ENCODE results near the gene ZNF407.

The ZNF407 gene

GRCh38 chr18:74878267-74878666 is 280.6 kb downstream of the ZNF407 start:
- Histone ChIP-seq H3K36me3 (replicated peaks) (no peaks in the 10 kb centered on the region), H3K4me1 (peaks cover 10% of the 10 kb centered on the region; the same call in 1 of the 2 replicates), H3K27me3 (ENCODE audit: low read depth) (no peaks in the 10 kb centered on the region), H3K9me3 (no peaks in the 10 kb centered on the region), H3K4me3 (no peak overlapping the region)
- DNase-seq (ENCODE audit: low spot score in 2 of 2): no peak
- in situ Hi-C loops (cut with MboI; ENCODE audit: low sequenced_read_pairs): no loop called here

GRCh38 chr18:74880706-74881278 is 283.1 kb downstream of the ZNF407 start:
- DNase-seq (ENCODE audit: low spot score in 2 of 2): no peak
- Histone ChIP-seq H3K4me3 (no peak overlapping the region), H3K4me1 (peaks cover 4% of the 10 kb centered on the region; the same call in 1 of the 2 replicates), H3K9me3 (no peaks in the 10 kb centered on the region), H3K36me3 (replicated peaks) (no peaks in the 10 kb centered on the region), H3K27me3 (ENCODE audit: low read depth) (no peaks in the 10 kb centered on the region)
- in situ Hi-C loops (cut with MboI; ENCODE audit: low sequenced_read_pairs): no loop called here

GRCh38 chr18:74892066-74892627 is 294.5 kb downstream of the ZNF407 start:
- Histone ChIP-seq H3K9me3 (no peaks in the 10 kb centered on the region), H3K36me3 (replicated peaks) (no peaks in the 10 kb centered on the region), H3K27me3 (ENCODE audit: low read depth) (no peaks in the 10 kb centered on the region), H3K4me3 (no peak overlapping the region), H3K4me1 (no peaks in the 10 kb centered on the region; the same call in 1 of the 2 replicates)
- in situ Hi-C loops (cut with MboI; ENCODE audit: low sequenced_read_pairs): no loop called here
- DNase-seq (ENCODE audit: low spot score in 2 of 2): no peak

GRCh38 chr18:74895686-74896085 is 298.0 kb downstream of the ZNF407 start:
- Histone ChIP-seq H3K4me3 (no peak overlapping the region), H3K4me1 (no peaks in the 10 kb centered on the region), H3K9me3 (no peaks in the 10 kb centered on the region), H3K36me3 (replicated peaks) (no peaks in the 10 kb centered on the region), H3K27me3 (ENCODE audit: low read depth) (no peaks in the 10 kb centered on the region)
- in situ Hi-C loops (cut with MboI; ENCODE audit: low sequenced_read_pairs): no loop called here
- peak in 1 of 2 experiments; percentile 21 for DNase-seq (ENCODE audit: low spot score in 2 of 2)

DNA sequence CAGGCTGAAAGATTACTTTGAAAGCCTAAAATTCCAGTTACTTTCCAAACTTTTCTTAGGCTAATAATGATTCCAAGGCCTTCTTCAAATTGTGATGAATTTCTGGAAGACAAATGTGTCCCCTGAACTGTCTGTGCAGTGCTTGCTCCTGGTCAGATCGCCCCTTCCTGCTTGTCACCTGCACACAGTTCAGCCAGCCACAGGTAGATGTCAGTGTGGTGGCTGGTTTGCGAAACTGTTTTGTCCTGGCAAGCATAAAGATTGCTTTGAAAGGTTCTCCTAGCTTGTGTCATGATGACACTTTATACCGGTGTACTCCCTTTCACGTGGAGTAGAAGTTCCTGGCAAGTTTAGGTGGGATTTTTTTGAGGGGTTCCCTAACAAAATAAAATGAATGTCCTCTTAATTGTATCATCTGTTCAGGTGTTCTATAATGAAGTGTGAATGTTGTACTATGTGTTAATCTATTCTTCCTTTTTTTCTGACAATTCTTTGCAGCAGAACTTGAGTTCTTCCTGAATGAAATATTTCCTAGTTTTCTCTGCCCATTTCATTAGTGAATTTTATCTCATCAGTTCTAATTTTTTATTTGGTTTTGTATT is 298.8 kb downstream of the ZNF407 start:
- no peaks in the 10 kb centered on the region for H3K36me3 ChIP-seq (replicated peaks)
- H3K4me3 ChIP-seq: no peak overlapping the region
- H3K27me3 ChIP-seq (ENCODE audit: low read depth): no peaks in the 10 kb centered on the region
- in situ Hi-C loops (cut with MboI; ENCODE audit: low sequenced_read_pairs): no loop called here
- H3K4me1 ChIP-seq: no peaks in the 10 kb centered on the region
- peak in 1 of 2 experiments; percentile 27 for DNase-seq (ENCODE audit: low spot score in 2 of 2)
- H3K9me3 ChIP-seq: no peaks in the 10 kb centered on the region

DNA sequence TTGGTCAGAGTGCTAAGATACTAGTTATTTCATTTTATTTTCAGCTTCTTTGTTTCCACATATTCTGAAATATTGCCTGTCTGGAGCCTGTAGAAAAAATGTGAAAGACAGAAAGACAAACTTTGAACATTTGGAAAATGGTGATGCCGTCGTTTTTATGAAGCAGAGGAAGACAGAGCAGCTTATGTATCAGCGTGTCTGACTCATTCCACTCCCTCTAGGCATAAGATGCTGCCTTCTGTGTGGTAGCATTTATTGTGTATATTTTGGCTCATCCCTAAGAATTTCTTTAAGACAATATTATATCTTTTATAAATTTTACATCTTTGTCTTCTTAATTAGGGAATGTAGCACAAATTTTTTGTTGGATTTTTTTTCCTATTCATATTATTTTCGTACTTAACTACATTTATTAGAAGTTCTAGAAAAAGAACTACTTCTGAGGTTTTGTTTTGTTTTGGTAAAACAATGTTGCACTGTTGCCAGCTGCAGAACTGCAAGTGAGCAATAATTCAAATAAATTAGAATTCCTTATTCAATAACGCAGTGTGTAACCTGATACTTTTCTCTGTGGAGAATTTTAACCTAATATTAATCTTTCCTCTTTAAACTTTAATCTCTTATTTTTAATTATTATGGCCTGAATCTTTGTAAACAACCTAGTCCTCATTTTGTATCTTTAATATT is 300.4 kb downstream of the ZNF407 start:
- Histone ChIP-seq H3K4me1 (no peaks in the 10 kb centered on the region), H3K9me3 (no peaks in the 10 kb centered on the region), H3K4me3 (no peak overlapping the region), H3K36me3 (replicated peaks) (no peaks in the 10 kb centered on the region), H3K27me3 (ENCODE audit: low read depth) (no peaks in the 10 kb centered on the region)
- in situ Hi-C loops (cut with MboI; ENCODE audit: low sequenced_read_pairs): no loop called here
- DNase-seq (ENCODE audit: low spot score in 2 of 2): no peak

- Histone ChIP-seq H3K4me1 (no peaks in the 10 kb centered on the region), H3K36me3 (replicated peaks) (no peaks in the 10 kb centered on the region), H3K27me3 (ENCODE audit: low read depth) (no peaks in the 10 kb centered on the region), H3K4me3 (no peak overlapping the region), H3K9me3 (no peaks in the 10 kb centered on the region)
- no peak for DNase-seq (ENCODE audit: low spot score in 2 of 2)
- in situ Hi-C loops (cut with MboI; ENCODE audit: low sequenced_read_pairs): no loop called here
These were observed 301.3 kb downstream of the ZNF407 start for GRCh38 chr18:74898965-74899364.

DNA sequence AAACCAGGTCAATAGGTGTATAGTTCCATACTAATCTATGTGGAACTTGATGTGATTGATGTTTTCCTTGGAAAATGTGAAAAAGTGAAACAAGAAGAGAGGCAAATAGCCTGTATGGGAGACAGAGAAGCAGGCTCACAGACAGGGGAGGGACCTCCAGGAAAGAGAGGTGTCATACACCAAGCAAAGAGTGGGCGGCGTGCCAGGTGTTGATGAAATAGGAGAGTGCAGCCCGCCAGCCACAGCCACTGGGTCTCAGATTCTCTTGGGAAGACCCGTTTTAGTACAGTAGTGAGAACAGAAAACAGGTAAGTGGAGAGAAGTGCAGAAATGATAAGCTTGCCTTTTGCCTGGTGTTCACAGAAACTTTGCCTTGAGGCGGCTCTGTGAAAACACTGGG is 301.9 kb downstream of the ZNF407 start:
- Histone ChIP-seq H3K36me3 (replicated peaks) (no peaks in the 10 kb centered on the region), H3K9me3 (no peaks in the 10 kb centered on the region), H3K27me3 (ENCODE audit: low read depth) (no peaks in the 10 kb centered on the region), H3K4me3 (no peak overlapping the region), H3K4me1 (peaks cover under 1% of the 10 kb centered on the region)
- in situ Hi-C loops (cut with MboI; ENCODE audit: low sequenced_read_pairs): no loop called here
- no peak for DNase-seq (ENCODE audit: low spot score in 2 of 2)

DNA sequence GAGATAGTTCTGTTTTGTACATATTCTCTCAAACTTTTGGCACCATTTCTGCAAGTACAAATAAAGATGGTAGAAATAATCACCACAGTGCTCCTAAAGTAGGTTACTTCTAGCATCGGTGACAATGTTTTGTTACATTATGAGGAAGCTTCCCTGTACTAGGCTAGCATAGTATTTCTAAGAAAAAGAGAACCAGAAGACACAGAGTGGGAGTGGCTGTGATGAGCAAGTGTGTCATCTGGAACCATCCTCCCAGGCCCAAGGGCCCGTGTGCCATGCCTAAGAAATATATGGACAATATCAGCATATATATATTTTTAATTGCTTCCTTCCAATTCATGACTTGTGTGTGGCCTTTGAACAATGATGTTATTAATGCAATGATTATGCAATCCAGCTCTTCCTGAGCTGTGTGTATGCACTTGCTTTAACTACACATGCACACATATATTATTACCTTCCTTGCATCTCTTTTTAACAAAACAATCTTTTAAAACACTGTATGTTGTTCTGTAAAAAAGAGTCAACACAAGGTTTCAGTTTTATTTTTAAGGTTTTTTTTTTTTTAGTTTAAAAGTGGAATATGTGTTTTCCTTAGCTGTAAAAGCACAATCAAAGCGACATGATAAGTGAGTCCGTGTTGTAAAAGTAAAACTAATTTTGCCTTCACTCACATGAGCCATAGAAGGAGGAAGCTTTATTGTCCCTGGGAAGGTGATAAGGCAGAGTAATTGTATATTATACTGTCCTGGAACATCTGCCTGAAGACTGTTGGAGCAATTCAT is 303.9 kb downstream of the ZNF407 start:
- peaks cover 5% of the 10 kb centered on the region for H3K4me1 ChIP-seq
- no peak for DNase-seq (ENCODE audit: low spot score in 2 of 2)
- no peaks in the 10 kb centered on the region for H3K9me3 ChIP-seq
- H3K36me3 ChIP-seq (replicated peaks): no peaks in the 10 kb centered on the region
- in situ Hi-C loops (cut with MboI; ENCODE audit: low sequenced_read_pairs): no loop called here
- no peaks in the 10 kb centered on the region for H3K27me3 ChIP-seq (ENCODE audit: low read depth)
- no peak overlapping the region for H3K4me3 ChIP-seq

DNA sequence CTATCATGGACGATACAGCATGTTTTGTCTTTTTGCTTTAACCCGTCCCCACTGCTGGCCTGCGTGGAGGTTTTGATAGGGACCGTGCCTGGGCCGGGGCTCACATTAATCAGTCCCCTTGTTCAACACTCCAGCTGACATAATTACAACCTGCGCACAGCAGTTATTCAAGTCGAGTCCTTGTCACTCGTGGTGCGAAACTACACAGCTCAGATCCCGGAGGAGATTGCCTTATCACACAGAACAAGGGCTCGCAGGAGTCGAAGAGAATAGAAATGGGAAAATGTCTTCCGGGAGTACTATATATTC is 304.4 kb downstream of the ZNF407 start:
- no peak for DNase-seq (ENCODE audit: low spot score in 2 of 2)
- in situ Hi-C loops (cut with MboI; ENCODE audit: low sequenced_read_pairs): no loop called here
- Histone ChIP-seq H3K4me1 (peaks cover 5% of the 10 kb centered on the region), H3K9me3 (no peaks in the 10 kb centered on the region), H3K4me3 (no peak overlapping the region), H3K36me3 (replicated peaks) (no peaks in the 10 kb centered on the region), H3K27me3 (ENCODE audit: low read depth) (no peaks in the 10 kb centered on the region)

- DNase-seq (ENCODE audit: low spot score in 2 of 2): no peak
- Histone ChIP-seq H3K4me1 (peaks cover 5% of the 10 kb centered on the region), H3K4me3 (no peak overlapping the region), H3K9me3 (no peaks in the 10 kb centered on the region), H3K36me3 (replicated peaks) (no peaks in the 10 kb centered on the region), H3K27me3 (ENCODE audit: low read depth) (no peaks in the 10 kb centered on the region)
- in situ Hi-C loops (cut with MboI; ENCODE audit: low sequenced_read_pairs): no loop called here
These were observed 307.6 kb downstream of the ZNF407 start for GRCh38 chr18:74905247-74905646.

GRCh38 chr18:74906184-74906583 is 308.5 kb downstream of the ZNF407 start:
- Histone ChIP-seq H3K27me3 (ENCODE audit: low read depth) (no peaks in the 10 kb centered on the region), H3K4me1 (peaks cover 5% of the 10 kb centered on the region), H3K36me3 (replicated peaks) (no peaks in the 10 kb centered on the region), H3K9me3 (no peaks in the 10 kb centered on the region), H3K4me3 (no peak overlapping the region)
- in situ Hi-C loops (cut with MboI; ENCODE audit: low sequenced_read_pairs): no loop called here
- DNase-seq (ENCODE audit: low spot score in 2 of 2): no peak

- in situ Hi-C loops (cut with MboI; ENCODE audit: low sequenced_read_pairs): no loop called here
These were observed 316.5 kb downstream of the ZNF407 start for GRCh38 chr18:74914052-74914591.

More at GRCh38 chr18:74914052-74914591, 316.5 kb downstream of the ZNF407 start:
- Histone ChIP-seq H3K4me3 (no peak overlapping the region), H3K36me3 (replicated peaks) (no peaks in the 10 kb centered on the region), H3K27me3 (ENCODE audit: low read depth) (no peaks in the 10 kb centered on the region), H3K4me1 (no peaks in the 10 kb centered on the region), H3K9me3 (no peaks in the 10 kb centered on the region)
- DNase-seq (ENCODE audit: low spot score in 2 of 2): no peak
